HG03097 (cell line): ENCODE measurements around the gene SLC7A9.

Experiments
- ATAC-seq: cut with Tn5 transposase; IDR thresholded peaks from one replicate; pipeline ENCODE4 v1.9.1; 2021; ENCODE audit not compliant: unreplicated experiment, low FRiP score

The SLC7A9 gene

DNA sequence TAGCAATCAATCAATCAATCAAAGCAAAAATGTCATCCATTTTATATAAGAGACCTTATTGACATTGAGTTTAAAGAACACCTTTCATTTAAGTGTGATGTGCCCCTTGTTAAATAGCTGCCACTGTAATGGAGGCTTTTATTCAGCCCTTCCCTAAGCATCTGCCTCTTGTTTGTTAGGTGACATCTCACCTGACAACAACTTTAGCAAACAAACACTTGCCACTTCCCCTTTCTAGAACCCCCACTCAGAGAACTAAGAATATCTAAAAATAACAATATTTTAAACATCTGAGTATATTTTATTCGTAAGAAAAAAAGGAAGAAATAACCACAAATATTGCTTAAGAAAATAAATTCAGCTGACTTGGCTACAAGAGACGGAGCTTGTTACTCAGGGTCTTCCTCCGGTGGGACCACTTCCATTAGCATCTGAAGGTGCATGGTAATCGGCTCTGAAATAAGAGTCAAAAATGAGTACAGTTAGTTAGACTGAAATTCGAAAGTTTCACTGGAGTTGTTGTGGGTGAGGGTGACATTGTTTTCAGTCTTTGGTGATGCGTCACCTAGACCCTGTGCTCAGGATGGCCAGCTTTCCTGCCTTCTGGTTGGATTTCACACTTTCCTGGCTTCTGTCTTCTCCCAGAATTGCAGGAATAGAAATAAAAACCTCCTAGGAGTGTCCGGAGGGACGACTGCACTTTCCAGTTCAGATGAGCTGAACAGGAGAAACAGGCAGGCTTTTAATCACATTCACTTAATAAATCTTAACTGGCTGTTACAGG is 39.1 kb downstream of the SLC7A9 start:
- ATAC-seq: no peak

DNA sequence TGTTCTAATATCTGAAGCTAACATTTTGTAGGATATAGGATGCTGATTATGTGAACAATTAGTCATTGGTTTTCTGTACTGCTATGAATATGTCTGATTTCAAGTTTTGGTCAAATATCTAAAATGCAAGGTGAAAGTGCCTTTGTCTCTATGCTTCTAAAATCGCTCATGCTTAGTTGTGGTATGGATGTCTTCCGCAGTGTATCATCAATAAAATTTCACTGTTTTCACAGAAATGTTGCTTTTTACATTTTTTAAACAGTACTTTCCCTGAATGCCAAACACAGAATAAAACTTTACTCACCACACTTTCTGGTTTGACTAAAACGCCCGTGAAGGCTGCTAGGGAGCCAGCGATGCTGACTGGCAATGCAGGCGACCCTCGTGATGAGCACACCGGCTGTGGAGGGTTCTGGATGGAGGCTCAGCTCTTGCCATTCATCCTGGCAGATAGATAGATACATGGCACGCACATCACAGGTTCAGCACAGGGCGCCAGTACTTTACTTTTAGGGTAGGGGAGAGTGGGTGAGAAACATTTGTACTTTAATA is 40.1 kb downstream of the SLC7A9 start:
- ATAC-seq: no peak

DNA sequence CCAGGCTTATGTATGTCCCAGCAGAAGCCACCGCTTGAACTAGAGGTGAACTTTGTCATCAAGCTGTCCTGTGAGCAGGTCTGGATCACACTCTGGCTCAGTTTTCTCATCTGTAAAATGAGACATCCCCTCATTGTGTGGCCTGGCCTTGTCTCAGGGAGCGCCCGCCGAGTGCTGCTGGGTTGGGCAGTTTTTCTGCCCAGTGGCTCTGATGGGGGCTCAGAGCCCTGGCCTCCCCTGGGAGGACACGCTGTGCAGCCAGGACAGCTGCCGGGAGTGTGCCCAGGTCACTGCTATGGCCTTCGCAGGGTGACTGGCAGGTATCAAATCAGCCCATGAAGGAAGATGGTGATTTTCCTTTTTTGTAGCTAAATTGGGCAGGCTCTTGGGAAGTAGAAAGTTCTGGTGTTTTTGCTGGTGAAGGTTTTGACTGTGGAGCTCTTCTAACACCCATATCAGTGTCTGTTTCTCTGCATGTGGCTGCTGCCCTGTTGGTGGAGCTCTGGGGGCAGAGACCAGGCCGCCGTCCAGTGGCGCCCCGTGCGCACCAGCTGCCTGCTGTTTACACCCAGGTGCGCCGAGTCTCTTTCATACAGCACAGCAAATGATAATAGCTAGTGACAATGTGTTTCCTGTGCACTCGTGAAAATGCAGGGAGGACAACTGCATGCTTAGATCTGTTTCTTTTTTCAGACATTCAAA is 40.8 kb downstream of the SLC7A9 start:
- no peak for ATAC-seq

DNA sequence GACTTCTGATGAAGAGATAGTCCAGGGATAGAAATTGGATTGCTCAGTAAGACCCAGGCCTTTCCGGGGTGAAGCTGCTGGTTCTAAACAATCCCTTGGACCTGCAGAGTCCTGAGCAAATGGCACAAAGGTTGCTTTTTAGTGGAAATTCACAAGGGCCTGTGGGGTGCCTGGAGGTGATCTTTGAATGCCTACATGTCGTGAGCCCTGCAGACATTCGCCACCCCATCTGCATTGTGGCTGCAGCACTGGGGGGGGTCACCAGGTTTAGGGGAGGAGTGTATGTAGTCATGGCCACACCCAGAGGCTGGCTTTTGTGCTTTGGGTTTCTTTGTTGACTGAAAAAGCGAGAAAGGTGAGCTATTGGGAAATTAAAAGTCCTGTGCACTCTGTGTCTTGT is 41.4 kb downstream of the SLC7A9 start:
- ATAC-seq: no peak

DNA sequence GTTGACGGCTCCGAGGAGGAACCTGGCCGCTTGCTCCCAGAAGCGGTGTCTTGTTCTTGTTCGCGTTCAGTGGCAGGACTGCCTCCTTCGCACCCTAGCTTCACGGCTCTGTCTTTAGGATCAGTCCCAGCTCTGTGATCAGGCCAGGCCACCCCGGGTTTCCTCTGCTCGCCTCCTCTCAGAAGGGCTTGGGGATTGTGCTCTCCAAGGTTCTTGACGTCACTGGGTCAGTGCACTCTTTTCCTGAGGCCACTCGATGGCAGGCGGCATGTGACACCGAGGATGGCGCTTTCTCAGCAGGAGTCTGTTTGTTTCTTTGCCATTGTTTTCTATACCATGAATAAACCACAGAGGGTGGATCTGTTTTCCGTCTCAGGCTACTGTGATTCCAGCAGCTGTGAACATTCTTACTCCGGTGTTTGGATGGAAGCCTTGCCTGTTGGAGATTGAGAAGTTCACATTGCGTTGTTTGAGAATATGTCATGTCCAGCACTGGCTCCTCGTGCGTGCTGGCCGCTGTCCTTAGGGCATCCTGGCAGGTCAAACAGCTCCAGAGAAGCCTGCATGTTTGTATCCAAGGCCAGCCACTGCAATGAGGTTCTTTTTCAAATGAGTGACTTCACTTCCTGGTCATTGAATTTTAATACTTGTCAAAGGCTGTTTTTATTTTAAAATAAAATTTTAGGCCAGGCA is 44.5 kb downstream of the SLC7A9 start:
- ATAC-seq: no peak

DNA sequence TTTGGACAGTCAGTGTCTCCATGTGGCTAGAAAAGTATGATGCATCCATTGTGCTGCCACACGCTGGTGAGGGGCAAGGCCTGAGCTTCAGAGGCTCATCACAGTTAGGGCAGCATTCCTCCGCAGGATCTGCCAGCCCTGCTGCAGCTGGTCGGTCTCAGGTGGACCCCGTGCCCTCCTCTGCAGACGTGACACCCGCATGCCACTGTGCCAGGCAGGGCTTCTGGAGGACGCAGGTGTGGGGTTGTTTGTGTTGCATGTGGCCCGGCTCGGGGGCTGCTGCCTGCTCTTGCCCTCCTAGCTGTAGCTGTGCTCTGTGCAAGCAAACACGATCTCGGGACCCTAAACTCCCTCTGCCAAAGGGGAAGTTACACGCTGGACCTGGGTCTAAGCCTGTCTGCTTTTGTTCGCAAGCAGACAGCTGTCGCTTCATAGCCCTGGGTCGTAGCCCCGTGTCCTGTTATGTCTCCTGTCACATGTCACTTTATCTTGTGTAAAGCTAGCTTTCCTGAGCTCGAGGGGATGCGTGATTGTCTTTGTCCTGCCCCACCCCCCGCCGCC is 45.3 kb downstream of the SLC7A9 start:
- no peak for ATAC-seq

DNA sequence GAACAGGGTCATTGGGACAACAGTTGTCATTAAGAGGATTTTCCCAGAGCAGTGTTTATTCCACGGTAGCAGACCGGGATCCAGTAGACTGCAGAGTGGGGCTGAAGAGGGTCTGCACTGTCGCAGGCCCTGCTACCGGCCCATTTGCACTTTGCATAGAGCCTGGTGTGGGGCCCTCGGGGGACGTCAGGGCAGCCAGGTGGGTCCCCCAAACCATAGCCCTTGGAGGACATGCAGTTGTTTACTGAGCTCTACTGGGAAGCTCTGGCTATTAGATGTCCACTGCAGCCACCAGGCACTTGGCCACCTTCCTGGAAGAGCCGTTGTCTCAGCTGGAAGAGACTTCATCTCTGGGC is 45.8 kb downstream of the SLC7A9 start:
- ATAC-seq: no peak

DNA sequence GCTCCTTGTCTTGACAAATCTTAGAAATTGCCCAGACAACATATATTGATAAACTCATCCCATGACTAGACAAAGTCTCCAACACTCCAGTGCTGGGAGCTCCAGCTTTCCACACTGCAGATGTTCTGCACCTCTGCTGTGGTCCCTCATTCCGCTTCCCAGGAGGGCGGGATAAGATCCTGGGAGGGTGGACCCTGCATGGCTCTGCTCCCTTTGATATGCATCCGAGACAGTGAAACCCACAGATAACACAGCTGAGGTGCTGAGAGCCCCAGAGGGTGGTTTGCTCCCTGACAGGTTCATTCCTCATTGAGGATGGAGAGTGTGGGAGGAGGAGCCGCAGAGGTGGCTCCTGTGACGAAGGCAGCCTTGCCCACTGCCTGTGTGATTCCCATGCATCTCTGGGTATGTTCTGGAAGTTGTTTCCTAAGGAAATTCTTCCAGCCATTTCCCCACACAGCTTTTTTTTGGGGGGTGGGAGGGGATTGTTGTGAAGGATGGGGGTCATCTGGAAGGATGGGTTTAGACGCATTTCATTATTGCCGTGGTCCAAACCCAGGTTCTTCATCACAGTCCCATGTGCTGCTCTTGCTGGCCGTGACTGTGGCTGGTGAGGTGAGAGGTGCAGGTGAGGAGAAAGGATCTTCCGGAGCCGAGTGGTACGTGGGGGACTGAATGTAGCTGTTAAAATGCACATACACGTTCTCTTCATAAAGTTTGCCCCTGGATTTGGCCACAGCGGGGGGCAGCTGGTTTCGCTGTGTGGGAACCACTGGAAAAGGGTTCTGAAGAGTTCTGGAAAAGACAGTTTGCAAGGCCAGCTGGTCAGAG is 46.4 kb downstream of the SLC7A9 start:
- no peak for ATAC-seq

DNA sequence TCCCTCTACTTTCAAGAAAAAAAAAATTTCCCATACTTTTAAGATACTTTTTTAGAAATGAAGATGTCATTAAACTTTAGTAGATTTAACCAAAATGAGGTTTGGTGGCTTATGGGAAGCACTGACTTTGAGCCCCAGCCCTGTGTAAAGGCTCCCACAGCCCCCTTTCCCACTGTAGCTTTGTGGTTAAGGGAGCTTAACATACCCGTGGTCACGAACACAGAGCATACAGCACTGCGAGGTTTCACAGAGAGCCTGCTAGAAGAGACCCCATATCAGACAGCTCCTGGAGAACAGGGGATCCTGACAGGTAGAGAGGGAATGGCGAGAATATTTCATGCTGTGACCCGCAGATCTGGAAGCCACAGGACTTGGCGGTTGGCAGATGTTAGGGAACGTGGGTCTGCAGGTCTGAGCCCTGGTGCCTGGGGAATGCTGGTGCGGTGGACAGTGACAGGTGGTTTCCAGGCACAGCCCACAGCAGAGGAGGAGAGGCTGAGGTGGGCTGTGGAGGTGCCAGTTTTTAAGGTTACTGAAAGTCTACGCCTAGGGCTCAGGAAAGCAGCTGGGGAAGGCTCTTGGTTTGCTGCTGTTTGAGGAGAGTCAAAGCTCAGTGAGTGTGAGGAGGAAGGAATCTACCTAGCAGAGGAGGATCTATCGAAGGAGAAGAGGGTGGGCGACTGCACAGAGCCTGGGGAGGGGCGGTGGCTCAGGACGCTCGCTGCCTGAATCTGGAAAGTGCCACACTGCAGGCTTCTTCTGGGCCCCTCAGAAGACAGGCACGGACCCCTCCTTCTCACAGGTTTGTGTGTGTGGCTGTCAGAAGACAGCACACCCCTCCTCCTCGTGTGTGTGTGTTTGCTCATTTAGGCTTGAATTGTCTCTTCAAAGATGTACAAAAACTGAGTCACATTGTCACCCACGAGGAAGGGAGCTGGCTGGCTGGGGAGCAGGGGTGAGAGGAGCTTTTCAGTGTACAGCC is 49.9 kb downstream of the SLC7A9 start:
- ATAC-seq: no peak

DNA sequence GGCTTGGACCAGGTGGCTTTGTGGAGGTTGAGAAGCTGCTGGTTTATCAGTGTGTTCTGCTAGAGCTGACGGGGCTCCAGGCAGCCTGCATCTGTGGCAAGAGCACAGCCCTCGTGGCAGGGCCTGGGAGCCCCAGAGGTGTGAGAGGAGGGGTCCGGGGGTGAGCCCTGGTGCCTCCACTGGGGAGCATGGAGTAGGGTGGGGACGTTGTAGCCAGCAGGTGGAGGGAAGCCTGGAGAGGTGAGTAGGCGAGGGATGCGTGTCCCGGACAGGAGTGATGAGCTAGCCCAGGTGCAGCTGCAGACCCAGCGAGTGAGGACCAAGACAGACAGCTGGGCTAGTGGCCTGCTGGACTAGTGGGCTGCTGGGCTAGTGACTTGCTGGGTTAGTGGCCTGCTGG is 51.0 kb downstream of the SLC7A9 start:
- no peak for ATAC-seq

DNA sequence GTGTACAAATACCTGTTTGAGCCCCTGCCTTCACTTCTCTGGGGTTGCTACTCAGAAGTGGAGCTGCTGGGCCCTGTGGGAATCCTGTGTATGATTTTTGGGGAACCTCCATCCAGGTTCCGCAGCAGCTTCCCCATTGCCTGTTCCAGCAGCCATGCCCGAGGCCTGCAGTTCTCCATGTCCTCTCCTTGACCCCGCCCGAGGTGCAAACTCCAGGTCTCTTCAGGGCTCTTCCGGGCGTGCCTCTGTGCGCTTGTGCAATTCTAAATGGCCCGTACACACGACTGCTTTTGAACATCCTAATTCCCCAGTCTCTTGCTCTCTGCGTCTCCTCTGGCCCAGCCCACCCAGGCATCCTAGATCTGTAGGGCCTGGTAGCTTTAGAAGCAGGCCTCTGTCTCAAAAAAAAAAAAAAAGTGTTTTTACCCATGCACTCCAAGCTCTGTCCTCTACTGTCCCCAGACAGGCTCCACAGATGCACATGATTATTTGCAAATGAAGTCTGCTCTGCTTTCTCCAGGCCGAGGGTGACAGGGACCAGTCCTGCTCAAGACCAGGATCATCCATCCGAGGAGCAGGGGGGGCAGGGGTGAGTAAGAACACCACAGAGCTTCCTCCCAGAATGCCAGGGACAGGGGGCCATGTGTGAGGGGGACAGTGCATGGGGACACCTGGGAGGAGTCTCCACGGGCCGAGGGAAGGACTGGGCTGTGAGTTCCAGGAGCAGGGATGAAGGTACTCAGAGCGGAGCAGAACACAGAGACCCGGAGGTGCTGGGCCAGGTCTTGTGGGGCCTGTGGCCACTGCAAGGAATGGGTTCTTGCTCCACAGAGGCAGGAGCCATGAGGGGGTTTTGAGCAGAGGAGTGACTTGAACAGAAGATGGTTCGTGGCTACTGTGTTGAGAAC is 51.7 kb downstream of the SLC7A9 start:
- ATAC-seq: no peak

DNA sequence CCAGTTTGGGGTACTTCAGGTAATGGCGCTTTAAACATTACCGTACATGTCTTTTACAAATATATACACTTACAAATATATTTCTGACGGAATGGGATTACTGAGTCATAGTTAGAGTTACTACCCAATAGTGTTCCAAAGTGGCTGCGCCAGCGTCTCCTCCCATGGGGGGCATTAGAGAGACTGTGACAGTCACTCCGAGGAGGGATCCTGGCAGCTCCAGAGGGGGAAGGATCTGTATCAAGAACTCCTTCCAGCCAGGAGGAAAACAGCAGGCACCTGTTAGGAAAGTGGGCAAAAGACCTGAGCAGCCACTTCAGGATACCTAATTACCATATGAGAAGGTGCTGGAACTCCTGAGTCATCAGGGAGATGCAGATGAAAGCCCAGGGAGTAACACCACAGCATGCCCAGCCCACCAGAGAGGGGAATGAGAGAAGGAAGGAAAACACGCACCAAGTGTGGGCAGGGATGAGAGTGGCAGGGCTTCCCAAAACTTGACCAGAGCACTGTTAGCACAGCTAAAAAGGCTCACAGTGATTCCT is 52.9 kb downstream of the SLC7A9 start:
- ATAC-seq: no peak

DNA sequence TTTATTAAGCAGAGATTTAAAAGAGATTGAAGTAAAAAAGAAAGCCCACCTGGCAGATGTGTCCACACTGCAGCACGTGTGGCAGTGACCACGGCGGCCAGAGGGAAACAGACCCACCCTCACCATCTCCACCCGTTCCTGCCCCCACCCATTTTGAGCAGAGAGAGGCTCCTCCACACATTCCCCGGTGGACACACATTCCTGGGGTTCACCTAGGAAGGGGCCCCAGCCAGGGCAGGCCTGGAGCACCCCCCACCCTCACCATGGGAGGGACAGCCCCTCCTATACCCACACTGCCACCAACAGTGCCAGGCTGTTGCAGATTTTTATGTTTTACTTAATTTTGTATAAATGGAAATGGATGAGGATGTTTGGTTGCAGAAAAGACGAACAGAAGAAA is 54.9 kb downstream of the SLC7A9 start:
- ATAC-seq: no peak

DNA sequence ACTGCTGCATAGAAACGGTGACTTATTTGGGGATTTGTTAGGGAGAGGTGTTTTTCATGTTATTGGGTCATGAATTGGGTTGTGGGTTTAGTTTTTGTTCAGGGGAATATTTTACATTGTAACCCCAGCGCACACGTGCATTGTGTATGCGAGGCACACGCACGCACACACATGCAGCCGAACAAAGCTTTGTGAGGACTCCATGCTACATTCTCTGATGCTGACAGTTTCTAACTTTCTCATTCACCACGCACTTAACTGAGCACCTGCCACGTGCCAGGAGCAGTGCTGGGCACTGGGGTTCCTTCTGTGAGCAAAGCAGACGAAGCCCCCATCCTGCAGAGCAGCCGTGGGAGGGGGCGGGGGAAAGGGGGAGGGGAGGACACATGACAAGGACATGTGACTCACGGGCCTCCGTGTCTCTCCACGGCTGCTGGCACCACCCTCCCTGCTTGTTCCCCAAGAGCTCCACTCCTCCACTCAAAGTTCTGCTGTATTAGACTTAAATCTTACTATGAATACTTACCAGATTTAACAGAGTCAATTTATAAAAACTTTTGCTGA is 55.6 kb downstream of the SLC7A9 start:
- ATAC-seq: no peak

DNA sequence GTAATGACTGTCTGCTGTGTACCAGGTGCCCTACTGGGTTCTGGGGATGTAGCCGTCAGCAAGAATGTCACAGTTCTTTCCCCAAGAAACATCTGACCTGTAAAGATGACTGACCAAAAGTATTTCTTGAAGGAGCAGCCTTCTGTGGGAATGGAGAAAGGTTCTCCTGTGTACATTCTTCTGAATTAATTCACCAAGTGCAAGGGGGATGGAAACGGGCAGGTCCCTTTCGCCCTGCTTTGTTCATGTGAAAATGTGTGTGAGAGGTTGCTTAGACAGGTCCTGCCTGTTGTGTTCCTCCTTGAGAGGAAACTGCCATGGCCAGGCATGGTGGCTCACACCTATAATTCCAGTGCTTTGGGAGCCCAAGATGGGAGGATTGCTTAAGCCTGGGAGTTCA is 57.0 kb downstream of the SLC7A9 start:
- ATAC-seq: no peak

DNA sequence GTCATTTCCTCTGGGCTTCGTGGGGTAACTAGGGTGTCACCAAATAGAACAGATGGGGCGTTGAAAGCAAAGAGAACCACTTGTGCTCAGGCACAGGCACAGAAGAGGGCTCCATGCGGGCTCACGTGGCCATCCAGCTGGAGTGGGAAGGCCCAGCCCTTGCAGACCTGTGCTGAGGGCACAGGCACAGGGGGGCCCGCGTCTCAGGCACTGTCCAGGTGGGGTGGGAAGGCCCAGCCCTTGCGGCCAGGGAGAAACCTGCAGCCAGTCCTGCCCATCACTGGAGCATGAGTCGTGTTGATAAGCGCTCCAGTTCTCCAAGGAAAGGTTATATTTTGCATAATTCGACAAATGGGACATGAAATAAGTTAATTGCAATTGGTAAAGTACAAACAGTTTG is 57.5 kb downstream of the SLC7A9 start:
- ATAC-seq: no peak

DNA sequence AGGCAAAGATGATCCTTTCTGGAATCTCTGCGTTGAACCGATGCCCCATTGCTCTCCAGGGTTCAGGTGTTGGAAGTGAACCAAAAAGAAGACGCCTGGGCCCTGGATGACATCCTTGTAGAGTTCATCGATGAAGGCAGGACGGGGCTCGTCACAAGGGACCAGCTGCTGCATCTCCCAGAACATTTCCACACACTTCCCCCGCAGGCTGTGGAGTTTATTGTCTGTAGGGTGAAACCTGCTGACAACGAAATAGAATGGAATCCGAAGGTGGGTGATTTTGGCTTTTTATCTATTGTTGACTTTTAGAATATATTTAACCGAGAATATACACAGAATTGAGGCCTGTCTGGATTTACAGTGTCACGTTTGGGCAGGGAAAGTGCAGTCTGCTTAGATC is 58.4 kb downstream of the SLC7A9 start:
- no peak for ATAC-seq

DNA sequence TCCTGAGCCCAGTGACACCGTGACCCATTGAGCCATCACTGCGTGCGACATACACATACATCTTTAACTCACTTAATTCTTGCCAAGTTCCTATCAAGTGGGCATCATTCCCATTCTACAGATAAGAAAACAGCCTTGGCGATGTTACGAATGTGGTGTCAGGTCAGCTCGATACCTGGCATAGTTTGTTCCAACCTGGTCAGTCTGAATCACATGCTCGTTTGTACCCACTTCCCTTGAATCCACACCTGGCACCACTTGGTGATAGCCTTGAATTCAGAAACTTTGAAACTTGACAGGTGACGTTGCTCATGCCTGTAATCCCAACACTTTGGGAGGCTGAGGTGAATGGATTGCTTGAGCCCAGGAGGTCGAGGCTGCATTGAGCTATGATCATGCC is 59.1 kb downstream of the SLC7A9 start:
- no peak for ATAC-seq
